Vagina (tissue), 2 donors: ENCODE results near the gene DGKH. TPM values are rescaled to one million over a fixed set of nuclear protein-coding genes. Genes with fewer than 3 reads are reported as not detected.

Source experiments
- DNase-seq, 2 donors: peaks; one replicate each; pipeline ENCODE4 v3.0.0-alpha.2; 2017; ENCODE audit errors: extremely low spot score in 2 of 2
- H3K27ac ChIP-seq: fragments of 200-600 bp; sonication (generic); one replicate; pipeline ENCODE4 v1.5.1; 2019
- H3K27me3 ChIP-seq: fragments of 200-600 bp; sonication (generic); one replicate; pipeline ENCODE4 v1.5.1; 2019
- H3K36me3 ChIP-seq, 2 donors: fragments of 200-600 bp; sonication (generic); one replicate each; pipeline ENCODE4 v1.5.1; 2017 to 2019
- H3K4me1 ChIP-seq: fragments of 200-600 bp; sonication (generic); one replicate; pipeline ENCODE4 v1.5.1; 2019
- H3K4me3 ChIP-seq, 2 donors: fragments of 200-600 bp; sonication (generic); 1 replicate in 1 of 2; 2 replicates in 1 of 2; pipeline ENCODE4 v1.5.1; 2016 to 2019
- H3K9me3 ChIP-seq: fragments of 200-600 bp; sonication (generic); one replicate; pipeline ENCODE4 v1.5.1; 2019
- CTCF ChIP-seq, 3 experiments: fragments of 450-650 bp in 2 of 3; fragments of 200-600 bp in 1 of 3; sonication (generic) in 1 of 3; IDR thresholded peaks; one replicate each; pipeline ENCODE4 v1.5.1; 2017 to 2019; ENCODE audit warnings: antibody characterized with exemption in 3 of 3, mild to moderate bottlenecking in 2 of 3, moderate library complexity in 2 of 3
- POLR2A ChIP-seq, 2 donors: fragments of 450-650 bp; IDR thresholded peaks; one replicate each; pipeline ENCODE4 v1.6.1; 2017; ENCODE audit warnings: antibody characterized with exemption in 2 of 2, mild to moderate bottlenecking in 2 of 2, moderate library complexity in 2 of 2
- POLR2AphosphoS5 ChIP-seq, 2 donors: sonication (generic); formaldehyde crosslinking; IDR thresholded peaks; one replicate each; pipeline ENCODE4 v1.9.0; 2017; ENCODE audit warnings: antibody characterized with exemption in 2 of 2, mild to moderate bottlenecking in 2 of 2, low read depth in 1 of 2; ENCODE audit not compliant: insufficient read depth in 1 of 2
- intact Hi-C: fragments of 100-400 bp; cut with DNase I; formaldehyde crosslinking; loops from one replicate; pipeline ENCODE4 v1.15.1; 2023
- total RNA-seq: library from RNA; depleted of rRNA; stranded (reverse); fragments of >200 nt; gene quantifications from one replicate; pipeline ENCODE4 v1.2.3, GENCODE V29; 2016

DGKH gene
- total RNA-seq, 1 donor from 2014 or later = 29.7 TPM

DNA sequence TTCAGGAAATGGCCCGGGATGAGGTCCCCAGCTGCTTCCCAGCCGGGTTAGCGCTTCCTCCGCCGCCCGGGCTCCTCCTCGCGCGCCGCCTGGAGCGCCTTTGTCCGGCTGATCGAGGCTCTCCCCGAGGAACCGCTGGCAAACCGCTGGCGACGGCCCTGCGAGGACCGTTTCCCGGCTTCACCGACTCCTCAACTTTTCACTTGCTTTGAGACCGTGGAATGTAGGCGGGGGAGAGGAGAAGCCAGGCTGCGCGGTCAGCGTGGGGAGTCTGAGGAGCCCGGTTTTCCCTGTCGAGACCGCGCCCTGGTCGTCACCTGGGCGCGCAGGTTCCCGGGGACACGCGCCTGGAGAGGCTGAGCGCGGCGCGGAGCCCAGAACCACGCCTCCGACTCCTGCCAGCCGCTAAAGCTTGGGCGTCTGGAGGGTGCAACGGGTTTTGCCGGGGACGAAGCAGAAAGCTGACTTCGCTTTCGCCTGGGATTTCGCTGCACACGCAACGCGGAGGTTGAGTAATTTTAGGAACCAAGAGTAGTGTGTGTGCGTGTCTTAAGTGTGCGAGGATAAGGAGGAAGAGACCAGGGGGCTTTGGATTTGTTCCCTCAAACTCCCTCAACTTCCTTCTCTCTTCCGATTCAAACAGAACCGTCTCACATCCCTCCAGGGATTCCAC, 7.3 kb upstream of the DGKH start:
- H3K36me3 ChIP-seq = no peaks in the 10 kb centered on the region
- intact Hi-C loops = no loop called here
- no peaks in the 10 kb centered on the region for H3K9me3 ChIP-seq
- no peak for DNase-seq
- H3K4me3 ChIP-seq = peak overlapping the region; percentile 77 to 89
- TF ChIP-seq POLR2A (IDR thresholded peaks at IDR 0.05) (no peak), POLR2AphosphoS5 (IDR thresholded peaks at IDR 0.05; ENCODE audit: insufficient read depth in 1 of 2, low read depth in 1 of 2) (peak in 1 of 2 donors; percentile 68), CTCF (IDR thresholded peaks at IDR 0.05) (no peak)
- H3K4me1 ChIP-seq = peaks cover 18% of the 10 kb centered on the region
- H3K27me3 ChIP-seq = no peaks in the 10 kb centered on the region
- peak overlapping the region; percentile 95 for H3K27ac ChIP-seq

DNA sequence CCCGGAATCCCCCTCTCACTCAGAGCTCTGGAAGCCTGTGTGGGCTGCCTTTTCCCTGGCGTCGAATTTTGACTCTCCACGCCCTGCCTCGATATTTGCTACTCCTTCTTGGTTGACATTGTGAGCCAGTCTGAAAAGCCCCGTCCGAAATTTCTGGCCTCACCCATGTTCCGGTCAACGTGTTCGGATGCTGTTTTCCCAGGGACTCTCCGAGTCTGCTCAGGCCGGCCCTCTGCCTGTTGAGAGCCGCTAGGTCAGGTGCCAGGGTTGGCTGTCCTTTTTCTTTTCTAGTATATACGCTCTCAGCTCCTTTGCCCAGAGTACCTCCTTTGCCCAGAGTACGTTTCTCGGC, 6.8 kb upstream of the DGKH start:
- peak overlapping the region; percentile 77 to 89 for H3K4me3 ChIP-seq
- no peaks in the 10 kb centered on the region for H3K27me3 ChIP-seq
- no peaks in the 10 kb centered on the region for H3K36me3 ChIP-seq
- intact Hi-C loops = no loop called here
- TF ChIP-seq POLR2A (IDR thresholded peaks at IDR 0.05) (no peak), CTCF (IDR thresholded peaks at IDR 0.05) (peak in 2 of 3 experiments; percentile 24 to 29)
- peaks cover 18% of the 10 kb centered on the region for H3K4me1 ChIP-seq
- no peaks in the 10 kb centered on the region for H3K9me3 ChIP-seq
- no peak for DNase-seq
- peak overlapping the region; percentile 95 for H3K27ac ChIP-seq

- Histone ChIP-seq H3K27ac (no peak overlapping the region), H3K36me3 (no peaks in the 10 kb centered on the region), H3K4me3 (no peak overlapping the region), H3K4me1 (peaks cover 24% of the 10 kb centered on the region), H3K9me3 (no peaks in the 10 kb centered on the region), H3K27me3 (no peaks in the 10 kb centered on the region)
- TF ChIP-seq POLR2A (IDR thresholded peaks at IDR 0.05) = no peak
- no peak for TF ChIP-seq CTCF (IDR thresholded peaks at IDR 0.05)
- TF ChIP-seq POLR2AphosphoS5 (IDR thresholded peaks at IDR 0.05; ENCODE audit: insufficient read depth in 1 of 2, low read depth in 1 of 2) = no peak
- DNase-seq = no peak
- intact Hi-C loops = no loop called here
Observed at GRCh38 chr13:42043676-42044075, 4.8 kb upstream of the DGKH start.

- H3K27ac ChIP-seq = no peak overlapping the region
- H3K4me1 ChIP-seq = peaks cover 25% of the 10 kb centered on the region
- H3K9me3 ChIP-seq = no peaks in the 10 kb centered on the region
- H3K4me3 ChIP-seq = no peak overlapping the region
- DNase-seq = no peak
- no peaks in the 10 kb centered on the region for H3K36me3 ChIP-seq
- TF ChIP-seq POLR2A (IDR thresholded peaks at IDR 0.05) (no peak), CTCF (IDR thresholded peaks at IDR 0.05) (no peak), POLR2AphosphoS5 (IDR thresholded peaks at IDR 0.05; ENCODE audit: insufficient read depth in 1 of 2, low read depth in 1 of 2) (no peak)
- intact Hi-C loops = no loop called here
- no peaks in the 10 kb centered on the region for H3K27me3 ChIP-seq
Observed at GRCh38 chr13:42046448-42046847, 2.0 kb upstream of the DGKH start.

GRCh38 chr13:42047561-42048341, 697 bp upstream of the DGKH start:
- H3K4me1 ChIP-seq = peaks cover 17% of the 10 kb centered on the region
- peak overlapping the region; percentile 70 to 84 for H3K4me3 ChIP-seq
- intact Hi-C loops = no loop called here
- no peak for DNase-seq
- peak; percentile 18 to 41 for TF ChIP-seq POLR2AphosphoS5 (IDR thresholded peaks at IDR 0.05; ENCODE audit: insufficient read depth in 1 of 2, low read depth in 1 of 2)
- no peak for TF ChIP-seq CTCF (IDR thresholded peaks at IDR 0.05)
- peak in 1 of 2 donors; percentile 4 for TF ChIP-seq POLR2A (IDR thresholded peaks at IDR 0.05)
- no peaks in the 10 kb centered on the region for H3K9me3 ChIP-seq
- no peaks in the 10 kb centered on the region for H3K27me3 ChIP-seq
- H3K27ac ChIP-seq = peak overlapping the region; percentile 92
- H3K36me3 ChIP-seq = no peaks in the 10 kb centered on the region
